GM12875 (cell line): ENCODE data around the gene CBX5.

Experiments used
- H3K4me3 ChIP-seq: one replicate; pipeline ENCODE4 v1.5.1; 2011; ENCODE audit warnings: low read depth, low read length, control low read depth
- CTCF ChIP-seq: IDR thresholded peaks from 2 replicates; pipeline ENCODE4 v1.5.1; 2011; ENCODE audit warnings: low read depth, mild to moderate bottlenecking, control low read depth, inconsistent platforms, low read length, moderate library complexity, borderline replicate concordance; ENCODE audit not compliant: insufficient read depth

The CBX5 gene

GRCh38 chr12:54266852-54267251 lies 13.1 kb downstream of the CBX5 start:
- H3K4me3 ChIP-seq = no peak overlapping the region
- no peak for TF ChIP-seq CTCF

GRCh38 chr12:54265364-54265812 lies 14.5 kb downstream of the CBX5 start:
- TF ChIP-seq CTCF = no peak
- H3K4me3 ChIP-seq = no peak overlapping the region

GRCh38 chr12:54262403-54262925 lies 17.5 kb downstream of the CBX5 start:
- H3K4me3 ChIP-seq = no peak overlapping the region
- TF ChIP-seq CTCF = no peak

- H3K4me3 ChIP-seq = no peak overlapping the region
- TF ChIP-seq CTCF = no peak
Measured at GRCh38 chr12:54261815-54262402, 18.0 kb downstream of the CBX5 start.

- H3K4me3 ChIP-seq = no peak overlapping the region
Measured at GRCh38 chr12:54259194-54260011, 20.5 kb downstream of the CBX5 start.

GRCh38 chr12:54258201-54258681 lies 21.7 kb downstream of the CBX5 start:
- TF ChIP-seq CTCF = no peak
- H3K4me3 ChIP-seq = no peak overlapping the region

More at GRCh38 chr12:54259194-54260011, 20.5 kb downstream of the CBX5 start:
- TF ChIP-seq CTCF = no peak
